Measurements from ENCODE around the gene TRPC4AP.
"Not testable (repeated sequence)": the region's sequence is repeated elsewhere in the genome, so short reads cannot be mapped to it uniquely, and the experiment has no call there.

Gene TRPC4AP

GRCh38 chr20:35060168-35060567, 32.4 kb downstream of the TRPC4AP start:
- no peak for DNase-seq

DNA sequence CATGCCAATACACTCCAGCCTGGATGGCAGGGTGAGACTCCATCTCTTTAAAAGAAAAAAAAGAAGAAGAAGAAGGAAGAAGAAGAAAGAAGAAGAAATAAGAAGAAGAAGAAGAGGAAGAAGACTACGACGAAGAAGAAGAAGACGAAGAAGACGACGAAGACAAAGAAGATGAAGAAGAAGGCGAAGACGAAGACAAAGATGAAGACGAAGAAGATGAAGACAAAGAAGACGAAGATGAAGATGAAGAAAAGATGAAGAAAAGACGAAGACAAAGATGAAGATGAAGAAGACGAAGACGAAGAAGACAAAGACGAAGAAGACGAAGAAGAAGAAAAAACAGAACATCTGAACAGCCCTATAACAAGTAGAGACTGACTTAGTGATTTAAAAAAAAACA, 33.0 kb downstream of the TRPC4AP start:
- no peak for DNase-seq

- no peak for DNase-seq
Observed at GRCh38 chr20:35059110-35059509, 33.5 kb downstream of the TRPC4AP start.

- no peak for DNase-seq
Observed at GRCh38 chr20:35055445-35056276, 36.9 kb downstream of the TRPC4AP start.

GRCh38 chr20:35054814-35055213, 37.8 kb downstream of the TRPC4AP start:
- DNase-seq = no peak

DNA sequence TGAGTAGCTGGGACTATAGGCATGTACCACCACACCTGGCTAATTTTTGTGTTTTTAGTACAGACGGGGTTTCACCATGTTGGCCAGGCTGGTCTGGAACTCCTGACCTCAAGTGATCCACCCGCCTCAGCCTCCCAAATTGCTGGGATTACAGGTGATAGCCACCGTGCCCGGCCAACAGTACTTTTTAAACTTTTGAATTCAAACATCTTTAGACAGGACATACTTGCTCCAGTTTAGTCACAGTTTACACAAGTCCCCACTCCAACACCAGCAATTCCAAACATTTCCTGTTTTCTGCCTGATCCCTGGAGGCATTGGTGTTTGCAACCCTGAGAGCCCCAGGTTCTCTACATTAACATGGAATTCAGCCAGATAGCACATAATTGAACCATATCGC, 40.0 kb downstream of the TRPC4AP start:
- DNase-seq = not testable (repeated sequence)

DNA sequence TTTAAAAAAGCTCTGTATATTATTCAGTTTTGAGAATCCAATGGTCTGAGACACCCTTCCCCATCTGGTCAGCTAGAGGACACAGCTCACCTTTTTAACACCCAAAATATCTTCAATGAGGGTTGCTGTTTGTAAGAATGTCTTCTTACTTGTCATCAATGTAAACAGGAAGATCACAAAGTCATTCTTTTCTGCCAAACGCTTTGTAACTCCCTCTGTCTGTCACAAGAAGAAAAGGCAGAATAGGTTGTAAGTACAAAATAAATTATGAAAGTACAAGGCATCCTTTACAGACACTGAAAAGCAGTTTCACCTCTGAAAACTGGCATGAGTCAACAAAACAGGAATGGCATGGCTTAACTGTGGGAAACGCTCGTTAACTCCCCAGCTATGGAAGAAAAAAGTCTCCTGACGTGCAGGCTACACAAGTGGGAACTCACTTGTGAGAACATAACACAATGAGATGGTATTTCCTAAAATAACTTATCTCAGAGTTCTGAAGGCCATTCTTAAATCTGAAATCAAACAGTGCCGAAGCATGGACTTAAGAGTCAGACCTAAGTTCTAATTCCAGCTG, 42.7 kb downstream of the TRPC4AP start:
- no peak for DNase-seq

- DNase-seq = peak in 51 of 56 donors; percentile 25 to 94 (median 75)
Observed at GRCh38 chr20:35048739-35049138, 43.9 kb downstream of the TRPC4AP start.

- no peak for DNase-seq
Observed at GRCh38 chr20:35042268-35042667, 50.3 kb downstream of the TRPC4AP start.

- no peak for DNase-seq
Observed at GRCh38 chr20:35040646-35041045, 52.0 kb downstream of the TRPC4AP start.

DNA sequence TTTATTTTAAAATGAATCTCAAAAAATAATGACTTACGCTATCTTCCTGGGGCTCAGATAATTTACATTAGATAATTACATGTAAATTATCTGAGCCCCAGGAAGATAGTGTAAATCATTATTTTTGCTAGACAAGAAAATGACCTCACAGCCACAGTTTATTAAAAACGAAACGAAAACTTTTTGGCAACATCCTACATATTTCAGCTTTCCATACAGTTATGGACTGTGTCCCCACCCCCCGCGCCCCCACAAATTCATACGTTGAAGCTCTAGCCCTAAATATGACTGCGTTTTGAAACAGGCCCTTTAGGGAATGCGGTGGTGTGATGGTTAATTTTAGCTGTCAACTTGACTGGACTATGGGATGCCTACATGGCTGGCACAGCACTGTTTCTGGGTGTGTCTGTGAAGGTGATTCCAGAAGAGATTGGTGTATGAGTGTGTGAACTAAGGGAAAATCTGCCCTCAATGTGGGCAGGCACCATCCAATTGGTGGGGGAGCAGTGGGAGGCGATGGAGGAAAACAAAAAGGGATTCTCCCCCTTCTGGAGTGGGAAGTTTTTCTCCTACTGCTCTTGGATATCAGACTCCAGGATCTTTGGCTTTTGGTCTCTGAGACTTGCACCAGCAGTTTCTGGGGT, 52.6 kb downstream of the TRPC4AP start:
- DNase-seq = no peak

- DNase-seq = no peak
Observed at GRCh38 chr20:35039146-35039545, 53.5 kb downstream of the TRPC4AP start.

DNA sequence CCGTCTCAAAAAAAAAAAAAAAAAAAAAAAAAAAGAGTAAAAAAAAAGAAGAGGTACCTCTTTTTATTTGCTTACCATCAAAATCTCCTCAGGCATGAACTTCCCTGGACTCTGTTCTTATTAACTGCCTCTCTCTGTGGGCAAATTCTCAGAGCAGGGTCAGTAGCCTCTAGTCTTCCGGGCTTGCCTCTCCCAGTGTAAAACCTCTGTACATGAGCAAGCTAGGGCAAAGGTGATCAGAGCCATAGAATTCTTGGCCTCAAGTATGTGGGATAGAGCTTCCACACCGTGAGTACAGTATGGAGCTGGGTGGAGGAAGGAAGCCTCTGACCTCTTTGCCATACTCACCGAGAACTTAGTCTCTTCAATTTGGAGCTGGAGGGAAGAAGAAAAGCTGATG, 58.5 kb downstream of the TRPC4AP start:
- DNase-seq = no peak

- DNase-seq = no peak
Observed at GRCh38 chr20:35030136-35030535, 62.5 kb downstream of the TRPC4AP start.

DNA sequence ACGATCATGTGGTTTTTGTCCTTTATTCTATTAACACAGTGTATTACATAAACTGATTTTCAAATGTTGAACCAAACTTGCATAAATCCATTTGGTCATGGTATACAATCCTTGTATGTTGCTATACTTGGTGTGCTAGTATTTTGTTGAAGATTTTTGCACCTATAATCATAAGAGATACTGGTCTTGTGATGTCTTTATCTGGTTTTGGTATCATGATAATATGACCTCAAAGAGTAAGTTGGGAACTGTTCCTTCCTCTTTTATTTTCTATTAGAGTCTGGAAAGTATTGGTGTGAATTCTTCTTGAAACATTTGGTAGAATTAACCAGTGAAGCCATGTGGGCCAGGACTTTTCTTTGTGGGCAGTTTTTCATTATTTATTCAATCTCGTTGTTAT, 65.3 kb downstream of the TRPC4AP start:
- no peak for DNase-seq

GRCh38 chr20:35025116-35025515, 67.5 kb downstream of the TRPC4AP start:
- DNase-seq = no peak

- DNase-seq = no peak
Observed at GRCh38 chr20:35023624-35024023, 69.0 kb downstream of the TRPC4AP start.

- DNase-seq = no peak
Observed at GRCh38 chr20:35021831-35022230, 70.8 kb downstream of the TRPC4AP start.

DNA sequence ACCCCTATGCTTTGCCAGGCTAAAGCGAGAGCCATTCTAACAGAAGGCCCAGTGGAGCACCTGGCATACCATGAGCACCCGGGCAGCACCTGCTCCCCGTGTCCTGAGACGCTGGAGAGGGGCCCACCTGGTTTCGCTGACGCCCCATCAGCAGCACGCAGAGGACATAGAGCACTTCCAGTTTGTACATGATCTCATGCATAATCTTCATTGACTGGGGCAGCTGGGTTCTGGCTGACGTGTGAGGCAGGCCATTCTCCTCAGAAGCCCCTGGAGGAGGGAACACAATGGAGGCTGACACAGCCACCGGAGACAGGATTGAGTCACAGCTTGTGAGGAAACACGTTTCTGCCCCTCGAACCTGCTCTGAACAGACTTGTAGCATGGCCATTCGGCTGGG, 71.5 kb downstream of the TRPC4AP start:
- DNase-seq = peak in 4 of 56 donors; percentile 12 to 31 (median 20)

DNA sequence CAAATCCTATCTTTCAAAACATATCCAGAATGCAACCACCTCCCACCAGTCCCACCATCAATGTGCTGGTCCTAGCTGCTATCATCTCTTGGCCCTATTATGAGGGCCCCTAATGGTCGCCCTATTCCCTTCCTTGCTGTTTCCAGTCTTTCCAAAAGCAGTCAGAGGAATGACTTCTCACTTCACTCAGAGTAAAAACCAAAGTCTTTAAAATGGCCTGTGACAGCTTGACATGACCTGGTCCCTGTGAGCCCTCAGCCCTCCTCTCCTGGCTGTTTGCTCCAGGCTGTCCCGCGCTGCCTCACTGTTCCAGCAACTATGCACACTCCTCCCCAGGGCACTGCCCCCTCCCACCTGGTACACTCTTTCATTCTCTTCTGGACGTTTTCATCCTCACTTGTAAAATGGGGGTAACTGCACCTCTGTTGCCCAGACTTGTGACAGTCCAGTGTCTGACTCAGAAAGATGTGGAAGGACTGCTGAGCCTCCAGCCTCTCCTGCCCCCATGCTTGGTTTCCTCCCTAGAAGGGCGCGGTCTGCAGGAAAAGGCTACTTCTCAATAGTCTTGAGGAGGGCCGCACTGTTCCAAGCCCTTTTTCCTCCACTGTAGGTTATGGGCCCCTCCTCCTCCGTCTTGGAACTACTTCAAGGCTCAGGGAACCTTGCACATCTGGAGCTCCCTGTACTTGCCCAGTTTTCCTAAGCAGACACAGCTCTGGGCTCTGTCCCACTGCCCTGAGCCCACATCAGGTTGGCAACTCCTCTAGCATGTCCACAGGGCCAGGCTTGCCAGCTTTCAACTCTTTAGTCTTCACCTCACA, 72.3 kb downstream of the TRPC4AP start:
- DNase-seq = no peak

DNA sequence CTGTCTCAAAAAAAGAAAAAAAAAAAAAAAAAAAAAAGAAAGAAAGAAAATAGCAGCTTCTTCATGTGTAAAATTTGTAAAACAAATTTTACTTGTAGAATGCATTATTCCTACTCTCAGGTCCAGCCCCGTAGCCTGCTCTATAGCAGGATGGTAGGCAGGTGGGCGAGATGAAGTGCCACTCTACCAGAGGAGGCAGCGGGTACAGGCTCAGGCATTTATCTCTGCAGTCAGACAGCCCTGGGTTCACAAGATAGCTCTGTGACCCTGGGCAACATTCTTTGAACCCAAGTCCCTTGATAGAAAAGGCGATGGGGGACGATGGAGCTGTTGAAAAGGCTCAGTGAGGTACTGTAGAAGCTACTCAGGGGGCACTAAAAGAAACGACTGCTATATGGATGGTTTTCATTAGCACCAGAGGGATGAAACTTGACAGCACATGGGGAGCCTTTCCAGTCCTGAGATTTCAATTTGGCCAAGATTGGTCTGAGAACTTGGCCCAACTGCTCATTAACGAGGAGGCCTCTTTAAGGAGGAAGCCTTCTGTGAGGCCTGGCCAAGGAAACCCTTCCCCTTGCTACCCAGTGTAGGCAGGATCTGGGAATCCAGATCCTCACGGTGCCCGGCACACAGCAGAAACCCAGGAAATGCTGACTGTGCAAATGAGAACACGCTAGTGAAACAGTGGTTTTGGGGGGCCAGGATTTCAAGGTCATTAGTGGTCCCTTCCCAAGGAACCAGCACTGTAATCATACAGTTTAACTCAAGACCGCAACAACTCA, 73.8 kb downstream of the TRPC4AP start:
- DNase-seq = no peak
